Stimulated activated CD8-positive, alpha-beta memory T cell treated with anti-CD3 and anti-CD28 coated beads, Interleukin-7, amount 100 ng/mL, for 24 hours (primary cell): ENCODE results near the gene INTS11.

Source experiments
- DNase-seq: peaks from one replicate; pipeline ENCODE4 v3.0.0-alpha.2; 2020; ENCODE audit warnings: low read depth

INTS11 gene

DNA sequence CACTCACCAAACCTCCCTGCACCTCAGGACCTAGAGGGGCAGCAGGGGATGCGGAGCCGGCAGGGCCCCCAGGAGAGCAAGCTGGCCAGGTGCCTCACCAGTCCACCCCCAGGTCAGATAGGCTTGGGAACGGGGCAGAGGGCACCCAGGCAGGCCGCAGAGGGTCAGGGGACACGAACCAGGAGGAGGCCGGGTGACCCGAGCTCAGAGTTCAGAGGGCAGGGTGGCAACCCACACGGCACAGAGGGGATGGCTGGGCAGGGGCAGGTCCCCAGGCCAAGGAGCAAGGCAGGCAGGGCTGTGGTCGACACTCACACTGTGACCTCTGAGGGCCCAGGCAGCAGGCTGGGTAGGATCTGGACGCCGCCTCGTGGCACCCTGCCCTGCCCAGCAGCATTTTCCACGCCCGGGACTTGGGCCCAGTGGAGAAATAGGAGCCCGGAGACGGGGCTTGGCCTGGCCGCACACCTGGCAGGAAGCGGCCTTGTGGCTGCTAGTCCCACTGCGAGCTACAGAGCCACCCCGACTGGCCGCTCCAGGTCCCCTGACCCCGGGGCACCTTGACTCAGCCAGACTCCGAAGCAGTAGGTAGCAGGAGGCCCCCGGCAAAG lies 19.5 kb upstream of the INTS11 start:
- DNase-seq, result no peak

DNA sequence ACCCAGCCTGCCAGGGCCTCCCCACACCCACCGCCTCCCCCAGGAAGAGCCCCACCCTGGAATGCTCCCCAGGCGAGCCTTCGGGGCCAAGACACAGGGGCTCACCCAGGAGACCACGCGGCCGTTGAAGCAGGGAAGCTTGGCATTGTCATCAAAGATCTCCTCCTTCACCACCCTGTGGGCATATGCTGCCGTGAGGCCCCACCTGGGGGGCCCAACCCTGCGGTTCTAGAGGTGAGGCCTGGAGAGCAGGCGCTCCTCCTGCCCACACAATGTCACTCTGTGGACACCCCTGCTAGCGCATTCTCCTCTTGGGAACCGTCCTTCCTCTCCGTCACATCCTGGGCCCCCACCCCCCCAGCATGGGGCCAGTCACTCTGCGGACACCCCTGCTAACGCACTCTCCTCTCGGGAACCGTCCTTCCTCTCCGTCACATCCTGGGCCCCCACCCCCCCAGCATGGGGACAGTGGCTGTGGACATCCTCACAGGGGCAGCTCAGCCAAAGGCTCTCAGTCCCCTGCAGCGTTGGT lies 18.2 kb upstream of the INTS11 start:
- DNase-seq, result no peak

DNA sequence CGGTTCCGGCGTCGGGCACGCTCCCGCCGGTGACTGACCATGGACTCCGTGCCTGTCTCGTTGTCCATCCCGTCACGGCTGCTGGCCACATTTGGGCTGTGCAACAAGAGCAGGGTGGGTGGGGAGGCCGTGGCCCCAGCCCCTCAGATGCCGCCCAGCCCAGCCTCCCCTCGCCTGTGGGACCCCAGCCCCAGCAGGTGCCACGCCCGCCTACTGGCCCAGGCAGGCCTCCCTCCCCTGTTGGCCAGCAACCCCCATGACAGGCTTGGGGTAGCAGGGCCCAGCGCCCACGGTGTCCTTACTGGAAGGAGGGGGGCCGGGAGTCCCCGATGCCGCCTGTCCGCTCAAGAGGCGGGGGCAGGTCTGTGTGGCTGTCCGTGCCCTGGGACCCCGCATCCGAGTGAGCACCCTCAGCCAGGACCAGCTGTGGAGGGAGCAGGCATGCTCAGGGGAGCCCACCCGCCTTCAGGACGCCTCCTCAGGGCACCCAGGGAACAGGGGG lies 17.7 kb upstream of the INTS11 start:
- no peak for DNase-seq

DNA sequence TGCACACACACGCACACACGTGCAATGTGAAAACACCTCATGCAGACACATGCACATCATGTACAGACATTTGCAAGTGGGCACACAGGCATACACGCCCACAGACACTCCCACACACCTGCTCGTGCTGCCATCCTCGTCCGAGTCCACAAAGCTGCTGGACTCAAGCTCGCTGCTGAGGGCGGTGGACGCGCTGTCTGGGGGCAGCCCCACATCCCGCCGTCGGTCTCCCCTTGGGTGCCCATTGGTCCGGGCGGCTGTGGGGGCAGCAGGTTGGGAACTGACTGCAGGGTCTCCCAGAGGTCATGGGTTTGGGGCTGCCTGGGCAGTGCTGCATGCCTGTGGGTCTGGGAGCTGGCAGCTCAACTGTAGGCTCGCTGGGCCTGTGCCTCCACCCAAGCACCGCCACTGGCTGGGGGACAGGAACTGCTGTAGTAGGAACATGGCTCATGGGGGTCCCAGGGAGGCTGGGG lies 17.1 kb upstream of the INTS11 start:
- DNase-seq, result no peak

DNA sequence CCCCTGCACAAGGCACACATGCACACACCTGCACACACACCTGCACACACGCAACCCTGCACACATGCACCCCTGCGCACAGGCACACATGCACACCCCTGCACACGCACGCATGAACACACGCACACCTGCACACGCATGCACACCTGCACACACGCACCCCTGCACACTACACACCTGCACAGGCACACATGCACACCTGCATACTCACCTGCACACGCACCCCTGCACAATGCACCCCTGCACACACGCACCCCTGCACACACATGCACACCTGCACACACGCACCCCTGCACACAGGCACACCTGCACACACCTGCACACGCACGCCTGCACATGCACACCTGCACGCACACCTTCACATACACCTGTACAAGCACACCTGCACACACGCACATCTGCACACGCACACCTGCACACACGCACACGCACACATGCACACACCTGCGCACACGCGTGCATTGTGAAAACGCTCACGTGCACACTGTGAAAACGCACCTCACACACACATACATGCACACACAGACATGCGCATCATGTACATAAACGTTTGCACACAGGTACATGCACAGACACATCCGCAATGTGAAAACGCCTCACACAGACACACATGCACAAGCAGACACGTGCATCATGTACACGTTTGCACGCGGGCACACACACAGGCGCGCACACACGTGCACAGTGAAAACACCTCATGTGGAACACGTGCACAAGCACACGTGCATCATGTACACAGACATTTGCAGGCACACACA lies 16.5 kb upstream of the INTS11 start:
- no peak for DNase-seq

DNA sequence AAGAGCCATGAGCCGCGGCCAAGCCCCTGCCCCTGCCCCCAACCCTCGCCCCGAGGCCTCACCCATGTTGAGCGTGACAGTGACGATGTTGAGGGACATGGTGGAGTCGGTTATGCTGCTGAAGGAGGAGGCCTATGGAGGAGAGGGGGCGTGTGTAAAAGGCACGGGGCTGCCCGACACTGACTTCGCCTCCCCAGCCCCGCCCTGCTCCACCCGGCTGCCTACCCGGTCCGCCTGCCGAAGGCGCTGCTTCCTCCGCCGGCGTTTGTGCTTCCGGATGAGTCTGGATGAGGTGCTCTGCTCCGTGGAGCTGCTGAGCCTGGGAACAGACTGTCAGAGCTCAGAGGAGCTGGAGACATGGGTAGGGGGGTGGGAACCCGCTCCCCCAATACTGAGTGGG lies 15.7 kb upstream of the INTS11 start:
- DNase-seq, result no peak

DNA sequence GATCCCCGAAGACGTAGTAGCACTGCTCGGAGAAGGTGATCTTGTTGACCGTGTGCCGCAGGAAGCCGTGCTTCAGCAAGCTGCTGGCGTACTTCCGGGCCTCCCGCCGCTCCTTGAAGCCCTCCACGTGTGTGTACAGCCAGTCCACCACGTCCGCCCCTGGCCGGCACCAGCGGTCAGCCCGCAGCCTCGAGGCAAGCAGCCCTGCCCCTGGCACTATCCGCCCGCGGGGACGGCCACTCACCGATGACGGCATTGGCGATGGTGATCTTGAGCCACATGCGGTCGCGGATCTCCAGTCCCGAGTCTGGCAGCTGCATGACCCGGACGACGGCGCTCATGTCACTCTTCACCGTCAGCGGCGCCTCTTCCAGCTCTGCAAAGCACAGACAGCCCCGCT lies 13.8 kb upstream of the INTS11 start:
- DNase-seq, result no peak

DNA sequence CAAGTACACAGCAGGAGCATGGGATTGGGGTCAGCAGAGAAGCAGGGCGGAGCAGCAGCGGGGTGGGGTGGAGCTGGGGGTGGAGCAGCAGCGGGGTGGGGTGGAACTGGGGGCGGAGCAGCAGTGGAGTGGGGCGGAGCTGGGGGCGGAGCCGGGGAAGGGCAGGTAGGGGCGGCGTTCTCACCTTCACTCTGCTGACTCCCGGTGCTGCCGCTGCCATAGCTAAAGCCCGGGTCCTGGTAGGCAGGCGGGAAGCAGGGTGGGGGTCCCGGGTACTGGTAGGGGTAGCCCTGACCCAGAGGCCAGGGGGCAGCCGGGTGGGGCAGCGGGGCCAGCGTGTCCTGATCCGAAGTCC lies 13.3 kb upstream of the INTS11 start:
- DNase-seq, result no peak

DNA sequence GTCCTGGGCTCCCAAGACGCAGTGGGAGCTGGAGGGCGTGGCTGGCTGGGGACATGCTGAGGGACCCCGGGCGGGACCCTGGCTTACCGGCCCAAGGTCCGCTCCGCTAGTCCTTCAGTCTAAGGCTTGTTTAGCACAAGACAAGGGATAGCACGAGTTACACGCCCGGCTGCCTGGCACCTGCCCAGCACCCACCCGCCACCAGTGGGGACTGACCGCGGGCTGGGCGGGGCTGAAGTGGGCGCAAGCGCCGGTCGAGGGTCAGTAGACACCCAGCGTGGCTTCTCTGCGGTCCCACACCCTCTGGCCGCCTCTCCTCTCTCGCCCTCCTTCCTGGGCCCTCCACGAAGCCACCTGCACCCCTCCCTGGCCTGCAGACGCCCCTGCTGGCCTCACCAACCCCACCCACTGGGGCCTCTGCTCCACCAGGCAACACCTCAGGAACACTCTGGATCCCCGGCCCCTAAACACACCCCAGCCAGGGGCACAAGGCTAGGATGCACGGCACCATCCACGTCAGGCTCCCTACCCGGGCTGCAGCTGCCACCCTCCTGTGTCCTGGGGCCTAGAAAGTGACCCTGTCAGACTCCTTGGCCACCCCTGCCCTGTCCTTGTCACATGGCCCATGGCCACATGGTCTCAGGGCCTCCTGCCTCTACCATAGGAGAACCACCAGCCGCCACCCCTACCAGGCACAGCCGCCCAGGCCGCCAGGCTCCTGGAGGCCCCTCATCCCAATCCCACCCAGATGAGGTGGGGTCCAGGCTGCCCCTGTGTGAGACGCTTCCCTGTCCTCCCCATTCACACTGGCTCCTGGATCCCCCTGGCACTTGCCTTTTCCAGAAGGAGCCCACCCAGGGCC lies 12.7 kb upstream of the INTS11 start:
- DNase-seq, result no peak

DNA sequence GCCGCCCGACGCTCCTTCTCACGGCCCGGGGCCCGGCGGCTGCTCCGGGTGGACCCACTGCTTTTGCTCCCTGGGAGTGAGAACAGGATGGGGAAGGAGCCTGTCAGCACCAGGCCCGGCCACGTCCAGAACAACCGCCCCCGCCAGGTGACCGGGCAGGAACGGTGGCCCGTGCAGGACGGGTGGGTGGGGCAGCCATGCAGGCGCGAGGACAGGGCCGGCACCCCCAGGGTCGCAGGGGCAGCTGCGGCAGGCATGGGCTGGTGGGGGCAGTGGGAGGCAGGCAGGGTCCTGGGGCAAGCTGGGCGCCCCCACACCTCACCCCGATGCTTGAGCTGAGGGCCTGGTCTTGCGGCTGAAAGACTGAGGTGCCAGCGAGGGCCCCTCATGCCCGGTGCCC lies 12.0 kb upstream of the INTS11 start:
- DNase-seq, result no peak

DNA sequence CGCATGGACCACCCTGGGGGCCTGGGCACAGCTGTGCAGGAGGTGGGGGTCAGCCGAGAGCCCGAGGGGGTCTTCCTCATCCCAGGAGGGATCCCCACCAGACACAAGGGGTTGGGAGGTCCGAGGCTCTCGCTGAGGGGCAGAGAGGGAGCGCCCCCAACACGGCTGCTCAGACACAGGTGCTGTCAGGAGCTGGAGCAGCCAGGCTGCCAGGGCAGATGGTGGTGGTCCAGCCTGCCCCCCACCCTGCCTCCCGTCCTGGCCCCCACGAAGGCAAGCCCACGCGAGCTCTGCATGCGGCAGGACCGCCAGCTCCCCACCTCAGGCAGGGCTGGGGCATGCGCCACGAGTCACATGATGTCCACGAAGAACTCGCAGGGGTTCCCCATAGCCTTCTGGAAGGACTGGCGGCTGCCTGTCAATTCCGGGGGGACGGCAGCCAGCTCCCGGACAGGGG lies 11.4 kb upstream of the INTS11 start:
- no peak for DNase-seq

DNA sequence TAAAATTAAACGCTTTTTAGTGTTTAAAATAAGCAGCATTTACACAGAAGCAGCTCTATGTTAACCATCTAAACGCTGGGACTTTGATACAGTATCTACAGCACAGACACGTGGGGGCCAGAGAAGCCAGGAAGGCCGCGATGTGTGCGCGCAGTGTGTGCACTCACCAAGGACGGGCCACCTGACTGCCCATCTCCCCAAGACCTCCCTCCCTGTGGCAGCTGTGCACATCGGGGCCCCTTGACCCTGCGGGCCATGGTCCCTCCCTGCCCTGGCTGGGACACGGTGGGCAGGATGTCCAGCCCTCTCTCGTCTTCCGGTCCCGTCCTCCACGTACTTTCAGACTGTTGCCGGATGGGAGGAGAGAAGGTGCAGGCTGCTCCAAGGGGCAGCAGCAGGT lies 10.8 kb upstream of the INTS11 start:
- DNase-seq, result no peak

DNA sequence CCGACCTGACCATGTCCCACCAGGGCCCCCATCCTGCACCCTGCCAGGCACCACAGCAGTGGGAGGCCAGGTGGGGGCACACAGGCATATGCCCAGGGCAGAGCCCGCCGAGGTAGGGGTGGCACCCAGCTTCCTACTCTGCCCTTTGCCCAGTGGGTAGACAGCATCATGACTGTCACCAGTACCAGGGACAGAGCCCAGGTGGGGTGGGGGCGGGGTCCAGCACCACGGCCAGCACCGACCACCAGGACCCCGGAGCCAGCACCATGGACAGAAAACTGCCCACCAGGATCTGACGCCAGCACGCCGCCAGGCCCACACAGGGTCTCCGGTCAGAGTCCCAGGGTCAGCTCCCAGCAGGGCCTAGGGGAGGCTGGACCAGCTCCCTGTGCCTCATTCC lies 10.4 kb upstream of the INTS11 start:
- DNase-seq, result no peak

DNA sequence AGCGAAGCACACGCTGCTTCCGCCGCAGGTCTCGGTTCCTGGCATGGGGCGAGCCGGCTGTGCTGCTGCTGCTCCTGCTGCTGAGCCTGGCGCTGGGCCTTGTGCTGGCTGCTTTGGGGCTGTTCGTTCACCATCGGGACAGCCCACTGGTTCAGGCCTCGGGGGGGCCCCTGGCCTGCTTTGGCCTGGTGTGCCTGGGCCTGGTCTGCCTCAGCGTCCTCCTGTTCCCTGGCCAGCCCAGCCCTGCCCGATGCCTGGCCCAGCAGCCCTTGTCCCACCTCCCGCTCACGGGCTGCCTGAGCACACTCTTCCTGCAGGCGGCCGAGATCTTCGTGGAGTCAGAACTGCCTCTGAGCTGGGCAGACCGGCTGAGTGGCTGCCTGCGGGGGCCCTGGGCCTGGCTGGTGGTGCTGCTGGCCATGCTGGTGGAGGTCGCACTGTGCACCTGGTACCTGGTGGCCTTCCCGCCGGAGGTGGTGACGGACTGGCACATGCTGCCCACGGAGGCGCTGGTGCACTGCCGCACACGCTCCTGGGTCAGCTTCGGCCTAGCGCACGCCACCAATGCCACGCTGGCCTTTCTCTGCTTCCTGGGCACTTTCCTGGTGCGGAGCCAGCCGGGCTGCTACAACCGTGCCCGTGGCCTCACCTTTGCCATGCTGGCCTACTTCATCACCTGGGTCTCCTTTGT lies 9.2 kb upstream of the INTS11 start:
- DNase-seq, result no peak

DNA sequence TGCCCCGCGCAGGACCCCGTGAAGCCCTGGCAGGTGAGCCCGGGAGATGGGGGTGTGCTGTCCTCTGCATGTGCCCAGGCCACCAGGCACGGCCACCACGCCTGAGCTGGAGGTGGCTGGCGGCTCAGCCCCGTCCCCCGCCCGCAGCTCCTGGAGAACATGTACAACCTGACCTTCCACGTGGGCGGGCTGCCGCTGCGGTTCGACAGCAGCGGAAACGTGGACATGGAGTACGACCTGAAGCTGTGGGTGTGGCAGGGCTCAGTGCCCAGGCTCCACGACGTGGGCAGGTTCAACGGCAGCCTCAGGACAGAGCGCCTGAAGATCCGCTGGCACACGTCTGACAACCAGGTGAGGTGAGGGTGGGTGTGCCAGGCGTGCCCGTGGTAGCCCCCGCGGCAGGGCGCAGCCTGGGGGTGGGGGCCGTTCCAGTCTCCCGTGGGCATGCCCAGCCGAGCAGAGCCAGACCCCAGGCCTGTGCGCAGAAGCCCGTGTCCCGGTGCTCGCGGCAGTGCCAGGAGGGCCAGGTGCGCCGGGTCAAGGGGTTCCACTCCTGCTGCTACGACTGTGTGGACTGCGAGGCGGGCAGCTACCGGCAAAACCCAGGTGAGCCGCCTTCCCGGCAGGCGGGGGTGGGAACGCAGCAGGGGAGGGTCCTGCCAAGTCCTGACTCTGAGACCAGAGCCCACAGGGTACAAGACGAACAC lies 8.5 kb upstream of the INTS11 start:
- DNase-seq, result no peak

DNA sequence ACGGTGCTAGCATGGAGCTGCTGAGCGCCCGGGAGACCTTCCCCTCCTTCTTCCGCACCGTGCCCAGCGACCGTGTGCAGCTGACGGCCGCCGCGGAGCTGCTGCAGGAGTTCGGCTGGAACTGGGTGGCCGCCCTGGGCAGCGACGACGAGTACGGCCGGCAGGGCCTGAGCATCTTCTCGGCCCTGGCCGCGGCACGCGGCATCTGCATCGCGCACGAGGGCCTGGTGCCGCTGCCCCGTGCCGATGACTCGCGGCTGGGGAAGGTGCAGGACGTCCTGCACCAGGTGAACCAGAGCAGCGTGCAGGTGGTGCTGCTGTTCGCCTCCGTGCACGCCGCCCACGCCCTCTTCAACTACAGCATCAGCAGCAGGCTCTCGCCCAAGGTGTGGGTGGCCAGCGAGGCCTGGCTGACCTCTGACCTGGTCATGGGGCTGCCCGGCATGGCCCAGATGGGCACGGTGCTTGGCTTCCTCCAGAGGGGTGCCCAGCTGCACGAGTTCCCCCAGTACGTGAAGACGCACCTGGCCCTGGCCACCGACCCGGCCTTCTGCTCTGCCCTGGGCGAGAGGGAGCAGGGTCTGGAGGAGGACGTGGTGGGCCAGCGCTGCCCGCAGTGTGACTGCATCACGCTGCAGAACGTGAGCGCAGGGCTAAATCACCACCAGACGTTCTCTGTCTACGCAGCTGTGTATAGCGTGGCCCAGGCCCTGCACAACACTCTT lies 7.7 kb upstream of the INTS11 start:
- DNase-seq, result no peak

DNA sequence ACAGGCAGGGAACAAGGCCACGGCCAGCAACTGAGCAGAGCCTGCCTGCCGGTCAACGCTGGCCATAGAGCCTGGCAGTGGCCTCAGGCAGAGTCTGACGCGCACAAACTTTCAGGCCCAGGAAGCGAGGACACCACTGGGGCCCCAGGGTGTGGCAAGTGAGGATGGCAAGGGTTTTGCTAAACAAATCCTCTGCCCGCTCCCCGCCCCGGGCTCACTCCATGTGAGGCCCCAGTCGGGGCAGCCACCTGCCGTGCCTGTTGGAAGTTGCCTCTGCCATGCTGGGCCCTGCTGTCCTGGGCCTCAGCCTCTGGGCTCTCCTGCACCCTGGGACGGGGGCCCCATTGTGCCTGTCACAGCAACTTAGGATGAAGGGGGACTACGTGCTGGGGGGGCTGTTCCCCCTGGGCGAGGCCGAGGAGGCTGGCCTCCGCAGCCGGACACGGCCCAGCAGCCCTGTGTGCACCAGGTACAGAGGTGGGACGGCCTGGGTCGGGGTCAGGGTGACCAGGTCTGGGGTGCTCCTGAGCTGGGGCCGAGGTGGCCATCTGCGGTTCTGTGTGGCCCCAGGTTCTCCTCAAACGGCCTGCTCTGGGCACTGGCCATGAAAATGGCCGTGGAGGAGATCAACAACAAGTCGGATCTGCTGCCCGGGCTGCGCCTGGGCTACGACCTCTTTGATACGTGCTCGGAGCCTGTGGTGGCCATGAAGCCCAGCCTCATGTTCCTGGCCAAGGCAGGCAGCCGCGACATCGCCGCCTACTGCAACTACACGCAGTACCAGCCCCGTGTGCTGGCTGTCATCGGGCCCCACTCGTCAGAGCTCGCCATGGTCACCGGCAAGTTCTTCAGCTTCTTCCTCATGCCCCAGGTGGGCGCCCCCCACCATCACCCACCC lies 6.9 kb upstream of the INTS11 start, which contains the start of gene TAS1R3:
TSS of gene TAS1R3 (plus strand) at position 213 of the 898 bp plus-strand sequence. CDS start at position 279, 66 bp downstream.
- DNase-seq, result no peak

DNA sequence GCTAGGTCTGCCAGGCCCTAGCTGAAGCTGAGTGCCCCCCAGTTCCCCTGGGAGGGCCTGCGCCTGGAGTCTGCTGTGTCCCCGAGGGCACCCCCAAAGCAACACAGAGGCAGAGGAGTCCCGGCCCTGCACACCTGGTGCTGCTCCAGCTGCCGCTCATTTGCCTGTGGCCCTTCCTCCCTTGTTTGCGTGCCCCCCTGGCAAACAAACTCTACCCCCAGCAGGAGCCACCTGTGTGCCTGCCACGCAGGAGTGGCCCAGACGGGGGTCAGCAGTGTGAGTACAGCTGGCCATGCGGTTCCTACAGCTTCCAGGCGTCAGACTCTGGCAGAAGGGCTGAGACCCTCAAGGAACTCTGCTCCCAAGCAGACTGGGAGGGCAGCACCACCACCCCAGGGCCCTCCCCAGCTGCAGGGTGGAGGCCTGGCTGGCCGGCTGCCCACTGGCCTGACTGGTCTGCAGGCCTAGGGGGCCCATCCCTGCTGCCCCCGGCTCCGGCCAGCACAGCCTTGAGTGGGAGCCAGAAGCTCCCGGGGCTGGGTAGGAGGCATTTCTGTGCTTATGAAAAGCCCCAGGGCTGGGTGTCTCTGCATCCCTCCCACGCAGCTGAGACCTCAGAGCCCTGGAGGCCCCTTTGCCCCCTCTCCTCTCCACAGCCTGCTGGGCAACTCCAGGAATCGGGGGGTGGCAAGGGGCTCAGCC lies 6.1 kb upstream of the INTS11 start:
- DNase-seq, result no peak
